Gastroesophageal sphincter (tissue), 4 donors: ENCODE results near the gene PNKP. TPM values are rescaled to one million over a fixed set of nuclear protein-coding genes. Genes with fewer than 3 reads are reported as not detected.

ENCODE experiments used
- ATAC-seq: fragments of 150-250 bp; one replicate; pipeline ENCODE4 v1.9.1; 2016; ENCODE audit warnings: mild to moderate bottlenecking, moderate library complexity
- H3K27ac ChIP-seq, 4 donors: fragments of 200-600 bp; sonication (generic) in 3 of 4; 1 replicate in 3 of 4; 2 replicates in 1 of 4; pipeline ENCODE4 v1.5.1; 2016 to 2019
- H3K27me3 ChIP-seq: fragments of 200-600 bp; sonication (generic); one replicate; pipeline ENCODE4 v1.5.1; 2019
- H3K36me3 ChIP-seq, 2 donors: fragments of 200-600 bp; sonication (generic); one replicate each; pipeline ENCODE4 v1.5.1; 2019; ENCODE audit warnings: control low read depth in 1 of 2
- H3K4me1 ChIP-seq, 3 donors: fragments of 200-600 bp; sonication (generic); 1 replicate in 2 of 3; 2 replicates in 1 of 3; pipeline ENCODE4 v1.5.1; 2016 to 2019; ENCODE audit warnings: control low read depth in 2 of 3
- H3K4me3 ChIP-seq, 2 donors: fragments of 200-600 bp; sonication (generic); one replicate each; pipeline ENCODE4 v1.5.1; 2019; ENCODE audit warnings: mild to moderate bottlenecking in 1 of 2, moderate library complexity in 1 of 2
- H3K9me3 ChIP-seq, 3 donors: fragments of 200-600 bp; sonication (generic); one replicate each; pipeline ENCODE4 v1.5.1; 2017 to 2019; ENCODE audit warnings: control low read depth in 2 of 3
- CTCF ChIP-seq, 4 experiments: fragments of 200-600 bp in 2 of 4; fragments of 450-650 bp in 2 of 4; sonication (generic) in 1 of 4; IDR thresholded peaks; one replicate each; pipeline ENCODE4 v1.5.1; 2017 to 2019; ENCODE audit warnings: antibody characterized with exemption in 4 of 4, mild to moderate bottlenecking in 2 of 4, moderate library complexity in 2 of 4
- EP300 ChIP-seq: sonication (generic); formaldehyde crosslinking; IDR thresholded peaks from one replicate; pipeline ENCODE4 v1.6.1; 2017; ENCODE audit warnings: antibody characterized with exemption, mild to moderate bottlenecking
- POLR2A ChIP-seq, 2 donors: fragments of 450-650 bp; IDR thresholded peaks; one replicate each; pipeline ENCODE4 v1.6.1; 2017; ENCODE audit warnings: antibody characterized with exemption in 2 of 2, mild to moderate bottlenecking in 2 of 2, moderate library complexity in 1 of 2
- POLR2AphosphoS5 ChIP-seq: sonication (generic); formaldehyde crosslinking; IDR thresholded peaks from one replicate; pipeline ENCODE4 v1.6.1; 2017; ENCODE audit warnings: antibody characterized with exemption
- WGBS, 2 donors: methylation state at CpG; one replicate each; pipeline ENCODE4 v1.1.5; 2018; ENCODE audit warnings: low coverage in 1 of 2; 5-methylcytosine and 5-hydroxymethylcytosine counted together
- total RNA-seq, 4 donors: library from RNA; depleted of rRNA; stranded (reverse); fragments of >200 nt; gene quantifications; one replicate each; pipeline ENCODE4 v1.1.0, GENCODE V29; 2016

The PNKP gene
- total RNA-seq, 4 donors from 2014 or later: 12.5 to 64.3 (median 29.4) TPM

- ATAC-seq: peak; percentile 90
- Histone ChIP-seq H3K27ac (peak overlapping the region; percentile 55 to 98 (median 91)), H3K36me3 (peaks cover 0 to 42% of the 10 kb centered on the region in 2 donors), H3K27me3 (no peaks in the 10 kb centered on the region), H3K4me1 (peaks cover 0 to 83% (median 35%) of the 10 kb centered on the region in 3 donors), H3K4me3 (peak overlapping the region; percentile 48 to 59), H3K9me3 (no peaks in the 10 kb centered on the region)
- TF ChIP-seq EP300: no peak
- TF ChIP-seq POLR2AphosphoS5: peak; percentile 67
- peak; percentile 40 to 59 for TF ChIP-seq POLR2A (IDR thresholded peaks at IDR 0.05)
- TF ChIP-seq CTCF (IDR thresholded peaks at IDR 0.05): peak in 1 of 4 experiments; percentile 14
- WGBS, 2 donors: 0 to 1% methylated on average over 8 to 11 of the region's 67 CpGs
Observed at GRCh38 chr19:49869484-49870308, 2.3 kb upstream of the PNKP start.

GRCh38 chr19:49869009-49869483 is 1.7 kb upstream of the PNKP start:
- WGBS, 2 donors: 0% methylated on average over 7 to 10 of the region's 15 CpGs
- H3K27me3 ChIP-seq: no peaks in the 10 kb centered on the region
- ATAC-seq: peak; percentile 6
- TF ChIP-seq EP300: no peak
- no peak for TF ChIP-seq CTCF (IDR thresholded peaks at IDR 0.05)
- peak; percentile 37 for TF ChIP-seq POLR2AphosphoS5
- no peak for TF ChIP-seq POLR2A (IDR thresholded peaks at IDR 0.05)
- peaks cover 0 to 83% (median 35%) of the 10 kb centered on the region in 3 donors for H3K4me1 ChIP-seq
- H3K4me3 ChIP-seq: peak overlapping the region; percentile 0 to 59
- H3K27ac ChIP-seq: peak overlapping the region; percentile 56 to 98 (median 91)
- peaks cover 0 to 41% of the 10 kb centered on the region in 2 donors for H3K36me3 ChIP-seq
- no peaks in the 10 kb centered on the region for H3K9me3 ChIP-seq

- Histone ChIP-seq H3K4me1 (peaks cover 0 to 66% (median 27%) of the 10 kb centered on the region in 3 donors), H3K36me3 (peaks cover 0 to 47% of the 10 kb centered on the region in 2 donors), H3K4me3 (no peak overlapping the region), H3K27me3 (no peaks in the 10 kb centered on the region), H3K27ac (peak overlapping the region in 3 of 4 donors; percentile 65 to 92 (median 90)), H3K9me3 (no peaks in the 10 kb centered on the region)
- 88 to 91% methylated on average over 5 to 8 of the region's 13 CpGs for WGBS, 2 donors
- no peak for ATAC-seq
- TF ChIP-seq CTCF (IDR thresholded peaks at IDR 0.05): no peak
- TF ChIP-seq EP300: no peak
- no peak for TF ChIP-seq POLR2AphosphoS5
- no peak for TF ChIP-seq POLR2A (IDR thresholded peaks at IDR 0.05)
Observed at GRCh38 chr19:49864890-49865289, 2.5 kb downstream of the PNKP start.

- WGBS, 2 donors: 92% methylated on average over 5 of the region's 17 CpGs; no CpG with 5 or more reads in 1 of the 2 donors
- Histone ChIP-seq H3K4me3 (no peak overlapping the region), H3K9me3 (no peaks in the 10 kb centered on the region), H3K27ac (no peak overlapping the region), H3K36me3 (peaks cover 0 to 56% of the 10 kb centered on the region in 2 donors), H3K27me3 (no peaks in the 10 kb centered on the region), H3K4me1 (peaks cover 0 to 60% (median 25%) of the 10 kb centered on the region in 3 donors)
- TF ChIP-seq POLR2AphosphoS5 (no peak), EP300 (no peak), CTCF (IDR thresholded peaks at IDR 0.05) (no peak), POLR2A (IDR thresholded peaks at IDR 0.05) (no peak)
- ATAC-seq: no peak
Observed at GRCh38 chr19:49863935-49864320, 3.4 kb downstream of the PNKP start.
